ENCODE results near the gene MRPL12.

DNA sequence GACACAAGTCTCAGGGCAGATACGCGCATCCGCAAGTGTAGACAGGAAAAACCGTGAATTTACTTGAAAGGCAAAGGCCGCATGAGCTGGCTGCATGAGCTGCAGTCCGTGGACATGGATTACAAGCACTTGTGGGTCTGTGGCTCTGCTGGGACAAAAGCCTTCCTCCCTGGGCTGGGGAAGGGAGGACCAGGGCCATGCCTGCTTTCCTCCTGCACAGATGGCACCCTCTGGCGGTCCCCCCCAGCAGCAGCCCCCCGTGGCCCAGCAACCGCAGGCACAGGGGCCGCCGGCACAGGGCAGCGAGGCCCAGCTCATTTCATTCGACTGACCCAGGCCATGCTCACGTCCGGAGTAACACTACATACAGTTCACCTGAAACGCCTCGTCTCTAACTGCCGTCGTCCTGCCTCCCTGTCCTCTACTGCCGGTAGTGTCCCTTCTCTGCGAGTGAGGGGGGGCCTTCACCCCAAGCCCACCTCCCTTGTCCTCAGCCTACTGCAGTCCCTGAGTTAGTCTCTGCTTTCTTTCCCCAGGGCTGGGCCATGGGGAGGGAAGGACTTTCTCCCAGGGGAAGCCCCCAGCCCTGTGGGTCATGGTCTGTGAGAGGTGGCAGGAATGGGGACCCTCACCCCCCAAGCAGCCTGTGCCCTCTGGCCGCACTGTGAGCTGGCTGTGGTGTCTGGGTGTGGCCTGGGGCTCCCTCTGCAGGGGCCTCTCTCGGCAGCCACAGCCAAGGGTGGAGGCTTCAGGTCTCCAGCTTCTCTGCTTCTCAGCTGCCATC is 1.7 kb upstream of the MRPL12 start:
- TF ChIP-seq, protein P1, sequence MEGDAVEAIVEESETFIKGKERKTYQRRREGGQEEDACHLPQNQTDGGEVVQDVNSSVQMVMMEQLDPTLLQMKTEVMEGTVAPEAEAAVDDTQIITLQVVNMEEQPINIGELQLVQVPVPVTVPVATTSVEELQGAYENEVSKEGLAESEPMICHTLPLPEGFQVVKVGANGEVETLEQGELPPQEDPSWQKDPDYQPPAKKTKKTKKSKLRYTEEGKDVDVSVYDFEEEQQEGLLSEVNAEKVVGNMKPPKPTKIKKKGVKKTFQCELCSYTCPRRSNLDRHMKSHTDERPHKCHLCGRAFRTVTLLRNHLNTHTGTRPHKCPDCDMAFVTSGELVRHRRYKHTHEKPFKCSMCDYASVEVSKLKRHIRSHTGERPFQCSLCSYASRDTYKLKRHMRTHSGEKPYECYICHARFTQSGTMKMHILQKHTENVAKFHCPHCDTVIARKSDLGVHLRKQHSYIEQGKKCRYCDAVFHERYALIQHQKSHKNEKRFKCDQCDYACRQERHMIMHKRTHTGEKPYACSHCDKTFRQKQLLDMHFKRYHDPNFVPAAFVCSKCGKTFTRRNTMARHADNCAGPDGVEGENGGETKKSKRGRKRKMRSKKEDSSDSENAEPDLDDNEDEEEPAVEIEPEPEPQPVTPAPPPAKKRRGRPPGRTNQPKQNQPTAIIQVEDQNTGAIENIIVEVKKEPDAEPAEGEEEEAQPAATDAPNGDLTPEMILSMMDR (IDR thresholded peaks at IDR 0.05): peak; percentile 50; the same call in 1 of the 2 replicates
- TF ChIP-seq, protein P2, sequence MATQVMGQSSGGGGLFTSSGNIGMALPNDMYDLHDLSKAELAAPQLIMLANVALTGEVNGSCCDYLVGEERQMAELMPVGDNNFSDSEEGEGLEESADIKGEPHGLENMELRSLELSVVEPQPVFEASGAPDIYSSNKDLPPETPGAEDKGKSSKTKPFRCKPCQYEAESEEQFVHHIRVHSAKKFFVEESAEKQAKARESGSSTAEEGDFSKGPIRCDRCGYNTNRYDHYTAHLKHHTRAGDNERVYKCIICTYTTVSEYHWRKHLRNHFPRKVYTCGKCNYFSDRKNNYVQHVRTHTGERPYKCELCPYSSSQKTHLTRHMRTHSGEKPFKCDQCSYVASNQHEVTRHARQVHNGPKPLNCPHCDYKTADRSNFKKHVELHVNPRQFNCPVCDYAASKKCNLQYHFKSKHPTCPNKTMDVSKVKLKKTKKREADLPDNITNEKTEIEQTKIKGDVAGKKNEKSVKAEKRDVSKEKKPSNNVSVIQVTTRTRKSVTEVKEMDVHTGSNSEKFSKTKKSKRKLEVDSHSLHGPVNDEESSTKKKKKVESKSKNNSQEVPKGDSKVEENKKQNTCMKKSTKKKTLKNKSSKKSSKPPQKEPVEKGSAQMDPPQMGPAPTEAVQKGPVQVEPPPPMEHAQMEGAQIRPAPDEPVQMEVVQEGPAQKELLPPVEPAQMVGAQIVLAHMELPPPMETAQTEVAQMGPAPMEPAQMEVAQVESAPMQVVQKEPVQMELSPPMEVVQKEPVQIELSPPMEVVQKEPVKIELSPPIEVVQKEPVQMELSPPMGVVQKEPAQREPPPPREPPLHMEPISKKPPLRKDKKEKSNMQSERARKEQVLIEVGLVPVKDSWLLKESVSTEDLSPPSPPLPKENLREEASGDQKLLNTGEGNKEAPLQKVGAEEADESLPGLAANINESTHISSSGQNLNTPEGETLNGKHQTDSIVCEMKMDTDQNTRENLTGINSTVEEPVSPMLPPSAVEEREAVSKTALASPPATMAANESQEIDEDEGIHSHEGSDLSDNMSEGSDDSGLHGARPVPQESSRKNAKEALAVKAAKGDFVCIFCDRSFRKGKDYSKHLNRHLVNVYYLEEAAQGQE (IDR thresholded peaks at IDR 0.05; ENCODE audit: insufficient read depth in 1 of 2, low read depth in 2 of 2, low read length in 1 of 2): no peak
- no peak for TF ChIP-seq POLR2AphosphoS5 (IDR thresholded peaks at IDR 0.05; ENCODE audit: low read depth, low read length)
- peak; percentile 41; the same call in 1 of the 2 replicates for TF ChIP-seq TCF7L2 (IDR thresholded peaks at IDR 0.05; ENCODE audit: low read depth, low read length)
- TF ChIP-seq SIN3A (IDR thresholded peaks at IDR 0.05; ENCODE audit: borderline replicate concordance, insufficient read depth, low read depth, low read length): no peak
